Brain microvascular endothelial cell (primary cell): Measurements from ENCODE around the gene CYP2A13.
"Not testable (repeated sequence)": the region's sequence is repeated elsewhere in the genome, so short reads cannot be mapped to it uniquely, and the experiment has no call there.

ENCODE experiments used
- DNase-seq: peaks from one replicate; pipeline ENCODE4 v3.0.0-alpha.2; 2020
- H3K27ac ChIP-seq: fragments of 250-450 bp; sonication (Bioruptor Pico); 2 replicates; pipeline ENCODE4 v1.5.1; 2020; ENCODE audit warnings: mild to moderate bottlenecking, moderate library complexity
- H3K27me3 ChIP-seq: fragments of 250-450 bp; sonication (Bioruptor Pico); replicated peaks from 2 replicates; pipeline ENCODE4 v1.5.1; 2020; ENCODE audit warnings: mild to moderate bottlenecking
- H3K36me3 ChIP-seq: fragments of 250-450 bp; sonication (Bioruptor Pico); replicated peaks from 2 replicates; pipeline ENCODE4 v1.5.1; 2020; ENCODE audit warnings: mild to moderate bottlenecking
- H3K4me3 ChIP-seq: 2 replicates; pipeline ENCODE4 v1.5.1; 2011; ENCODE audit warnings: low read depth, mild to moderate bottlenecking, control low read depth, low read length, moderate library complexity
- in situ Hi-C: cut with HindIII; loops from 2 replicates; pipeline ENCODE4 v1.10.0; 2017; ENCODE audit warnings: low sequenced_read_pairs, low pct_ligation_motif_present
- TF ChIP-seq, protein P1 (sequence below): IDR thresholded peaks from 2 replicates; pipeline ENCODE4 v1.5.1; 2011; ENCODE audit warnings: low read depth, mild to moderate bottlenecking, moderate library complexity, low read length, control low read depth, inconsistent platforms; ENCODE audit errors: missing control alignments

CYP2A13 gene

GRCh38 chr19:41088151-41088550, at the start of gene CYP2A13:
Gene CYP2A13 (plus strand): TSS chr19:41088451. CDS start chr19:41088472, 21 bp downstream.
- Histone ChIP-seq H3K27ac (no peak within 1 kb of the TSS), H3K4me3 (no peak within 1 kb of the TSS), H3K27me3 (peaks cover 8% of the 10 kb centered on the region), H3K36me3 (no peaks in the 10 kb centered on the region)
- DNase-seq: no peak
- TF ChIP-seq, protein P1, sequence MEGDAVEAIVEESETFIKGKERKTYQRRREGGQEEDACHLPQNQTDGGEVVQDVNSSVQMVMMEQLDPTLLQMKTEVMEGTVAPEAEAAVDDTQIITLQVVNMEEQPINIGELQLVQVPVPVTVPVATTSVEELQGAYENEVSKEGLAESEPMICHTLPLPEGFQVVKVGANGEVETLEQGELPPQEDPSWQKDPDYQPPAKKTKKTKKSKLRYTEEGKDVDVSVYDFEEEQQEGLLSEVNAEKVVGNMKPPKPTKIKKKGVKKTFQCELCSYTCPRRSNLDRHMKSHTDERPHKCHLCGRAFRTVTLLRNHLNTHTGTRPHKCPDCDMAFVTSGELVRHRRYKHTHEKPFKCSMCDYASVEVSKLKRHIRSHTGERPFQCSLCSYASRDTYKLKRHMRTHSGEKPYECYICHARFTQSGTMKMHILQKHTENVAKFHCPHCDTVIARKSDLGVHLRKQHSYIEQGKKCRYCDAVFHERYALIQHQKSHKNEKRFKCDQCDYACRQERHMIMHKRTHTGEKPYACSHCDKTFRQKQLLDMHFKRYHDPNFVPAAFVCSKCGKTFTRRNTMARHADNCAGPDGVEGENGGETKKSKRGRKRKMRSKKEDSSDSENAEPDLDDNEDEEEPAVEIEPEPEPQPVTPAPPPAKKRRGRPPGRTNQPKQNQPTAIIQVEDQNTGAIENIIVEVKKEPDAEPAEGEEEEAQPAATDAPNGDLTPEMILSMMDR: no peak
- in situ Hi-C loops: no loop called here

DNA sequence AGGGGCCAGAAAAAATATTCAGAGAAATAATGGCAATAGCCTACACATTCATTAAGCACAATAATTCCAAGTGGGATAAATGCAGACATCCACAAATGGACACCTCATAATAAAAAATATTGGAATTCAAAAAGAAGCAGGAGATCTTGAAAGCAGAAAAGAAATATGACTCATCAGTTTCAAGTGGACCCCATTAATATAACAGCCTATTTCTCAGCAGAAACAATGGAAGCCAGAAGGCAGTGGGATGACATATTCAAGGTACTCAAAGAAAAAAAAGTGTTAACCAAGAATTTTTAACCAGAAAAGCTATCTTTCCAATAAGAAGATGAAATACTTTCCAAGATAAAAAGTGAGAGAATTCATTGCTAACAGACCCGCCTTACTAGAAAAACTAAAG, 48.4 kb upstream of the CYP2A13 start:
- no peak for DNase-seq
- no peak overlapping the region for H3K27ac ChIP-seq
- H3K36me3 ChIP-seq: no peaks in the 10 kb centered on the region
- in situ Hi-C loops: no loop called here
- H3K27me3 ChIP-seq: no peaks in the 10 kb centered on the region
- no peak overlapping the region for H3K4me3 ChIP-seq
- TF ChIP-seq, protein P1: no peak

- H3K4me3 ChIP-seq, H3K27ac ChIP-seq, H3K36me3 ChIP-seq, DNase-seq, in situ Hi-C loops, H3K27me3 ChIP-seq: not testable (repeated sequence)
Observed at GRCh38 chr19:41045095-41045494, 43.2 kb upstream of the CYP2A13 start.

DNA sequence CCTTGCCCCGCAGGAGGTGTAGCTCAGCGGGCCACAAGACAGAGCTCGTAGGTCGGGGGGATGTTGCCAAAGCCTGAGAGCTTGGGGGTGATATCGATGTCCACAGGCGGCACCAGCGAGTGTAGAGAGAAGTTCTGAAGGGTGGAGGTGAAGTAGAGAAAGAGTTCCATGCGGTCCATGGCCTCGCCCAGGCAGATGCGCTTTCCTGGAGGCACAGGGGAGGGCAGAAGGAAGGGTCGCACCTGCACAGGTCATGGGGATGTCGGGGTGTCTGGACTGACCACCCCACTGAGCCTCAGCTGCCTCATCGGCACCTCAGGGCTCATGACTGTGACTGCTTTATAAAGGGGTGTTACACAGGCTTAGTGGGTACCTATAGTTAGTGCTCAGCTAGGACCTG, 37.8 kb upstream of the CYP2A13 start:
- DNase-seq: no peak
- H3K27me3 ChIP-seq: no peaks in the 10 kb centered on the region
- no peaks in the 10 kb centered on the region for H3K36me3 ChIP-seq
- no peak overlapping the region for H3K27ac ChIP-seq
- TF ChIP-seq, protein P1: no peak
- H3K4me3 ChIP-seq: no peak overlapping the region
- in situ Hi-C loops: no loop called here

GRCh38 chr19:41052162-41052561, 36.1 kb upstream of the CYP2A13 start:
- H3K36me3 ChIP-seq, H3K4me3 ChIP-seq, in situ Hi-C loops, H3K27ac ChIP-seq, DNase-seq, H3K27me3 ChIP-seq: not testable (repeated sequence)

GRCh38 chr19:41053331-41053730, 34.9 kb upstream of the CYP2A13 start:
- H3K36me3 ChIP-seq, H3K27me3 ChIP-seq, DNase-seq, H3K27ac ChIP-seq, in situ Hi-C loops, H3K4me3 ChIP-seq: not testable (repeated sequence)

DNA sequence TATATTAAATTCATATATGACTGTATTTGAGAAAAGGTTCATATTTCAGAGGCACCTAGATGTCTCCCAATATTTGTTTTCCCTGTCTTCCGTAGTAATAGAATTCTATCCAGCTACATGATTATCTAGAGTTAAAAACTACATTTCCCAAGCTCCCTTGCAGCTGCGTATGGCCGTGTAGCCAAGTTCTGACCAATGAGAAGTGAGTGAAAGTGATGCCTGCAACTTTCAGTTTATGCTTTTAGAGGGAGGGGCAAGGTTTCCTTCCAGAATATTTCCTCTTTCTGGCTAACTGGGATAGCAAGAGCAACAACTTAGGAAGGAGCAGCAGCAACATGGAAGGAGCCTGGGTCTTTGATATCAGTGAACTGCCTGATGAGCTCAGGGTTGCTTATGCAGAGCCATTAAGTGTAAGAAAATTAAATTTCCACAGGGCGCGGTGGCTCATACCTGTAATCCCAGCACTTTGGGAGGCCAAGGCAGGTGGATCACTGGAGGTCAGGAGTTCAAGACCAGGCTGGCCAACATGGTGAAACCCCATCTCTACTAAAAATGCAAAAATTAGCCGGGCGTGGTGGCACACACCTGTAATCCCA, 23.2 kb upstream of the CYP2A13 start:
- peak; percentile 25 for DNase-seq
- Histone ChIP-seq H3K27ac (no peak overlapping the region), H3K27me3 (no peaks in the 10 kb centered on the region), H3K4me3 (no peak overlapping the region), H3K36me3 (no peaks in the 10 kb centered on the region)
- TF ChIP-seq, protein P1: no peak
- in situ Hi-C loops: no loop called here
